ENCODE data around the gene INPP4A. TPM values are rescaled to one million over a fixed set of nuclear protein-coding genes. Genes with fewer than 3 reads are reported as not detected.
A peak's percentile ranks its signal among the peaks of the same experiment; 100 is the strongest.

The INPP4A gene
- total and polyA plus RNA-seq, 2 of the 13 experiments (the other 11 are each of a cell fraction or from before 2014, with no cell fraction given): 10.1 to 10.9 TPM

DNA sequence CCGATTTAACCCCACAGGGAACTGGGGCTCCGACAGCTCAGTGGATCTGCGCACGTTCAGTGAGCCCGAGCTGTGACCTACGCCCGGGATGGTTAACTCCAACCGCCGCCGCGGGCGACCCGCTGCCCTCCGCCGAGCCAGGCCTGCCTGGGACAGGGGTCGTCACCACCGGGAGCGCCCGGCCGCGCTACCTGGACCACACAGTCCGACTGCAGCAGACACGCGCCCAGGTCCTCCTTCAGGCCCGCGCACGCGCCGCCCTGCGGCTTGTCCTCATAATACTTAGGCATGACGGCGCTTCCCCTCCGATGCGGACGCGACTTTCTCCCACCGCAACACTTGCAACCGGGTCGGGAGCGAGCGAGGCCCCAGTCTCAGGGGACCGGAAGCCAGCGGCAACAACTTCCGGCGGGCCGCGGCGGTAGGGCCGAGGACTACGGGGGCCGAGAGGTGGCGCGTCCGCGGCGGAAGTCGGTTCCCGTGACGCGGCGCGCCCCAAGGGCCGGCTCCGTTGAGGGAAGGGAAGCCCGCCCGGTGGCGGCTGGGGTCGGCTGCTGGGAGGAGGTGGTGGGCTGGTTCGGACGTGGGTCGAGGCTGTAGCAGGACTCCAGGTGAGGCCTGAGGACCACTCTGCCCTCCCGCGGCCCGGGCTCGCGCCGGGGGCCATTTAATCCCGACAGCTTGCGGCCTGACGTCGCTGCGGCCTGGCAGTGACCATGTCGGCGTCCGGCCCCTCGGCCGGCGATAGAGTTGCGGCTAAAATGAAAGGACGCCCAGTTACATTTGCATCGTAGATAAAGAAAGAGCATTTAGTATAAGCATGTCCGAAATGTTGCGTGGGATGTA, 163.7 kb downstream of the INPP4A start, which contains the start of the genes COA5 and UNC50 (continued):
- peak; percentile 42; the same call in 1 of the 2 replicates for TF ChIP-seq RERE (CRISPR knock-in tag; IDR thresholded peaks at IDR 0.05; ENCODE audit: low read depth)
- TF ChIP-seq, protein P1, sequence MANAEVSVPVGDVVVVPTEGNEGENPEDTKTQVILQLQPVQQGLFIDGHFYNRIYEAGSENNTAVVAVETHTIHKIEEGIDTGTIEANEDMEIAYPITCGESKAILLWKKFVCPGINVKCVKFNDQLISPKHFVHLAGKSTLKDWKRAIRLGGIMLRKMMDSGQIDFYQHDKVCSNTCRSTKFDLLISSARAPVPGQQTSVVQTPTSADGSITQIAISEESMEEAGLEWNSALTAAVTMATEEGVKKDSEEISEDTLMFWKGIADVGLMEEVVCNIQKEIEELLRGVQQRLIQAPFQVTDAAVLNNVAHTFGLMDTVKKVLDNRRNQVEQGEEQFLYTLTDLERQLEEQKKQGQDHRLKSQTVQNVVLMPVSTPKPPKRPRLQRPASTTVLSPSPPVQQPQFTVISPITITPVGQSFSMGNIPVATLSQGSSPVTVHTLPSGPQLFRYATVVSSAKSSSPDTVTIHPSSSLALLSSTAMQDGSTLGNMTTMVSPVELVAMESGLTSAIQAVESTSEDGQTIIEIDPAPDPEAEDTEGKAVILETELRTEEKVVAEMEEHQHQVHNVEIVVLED (CRISPR knock-in tag; IDR thresholded peaks at IDR 0.05; ENCODE audit: borderline replicate concordance): peak; percentile 97
- TF ChIP-seq ATAD3A (CRISPR knock-in tag; IDR thresholded peaks at IDR 0.05): peak; percentile 88; the same call in 1 of the 2 replicates
- no peak for TF ChIP-seq ZNF207 (IDR thresholded peaks at IDR 0.05; ENCODE audit: borderline replicate concordance)
- TF ChIP-seq ZNF335 (CRISPR knock-in tag; IDR thresholded peaks at IDR 0.05): peak; percentile 79; the same call in 1 of the 2 replicates
- no peak for TF ChIP-seq SRF (IDR thresholded peaks at IDR 0.05; ENCODE audit: low read depth, low read length)
- no peak for TF ChIP-seq IKZF1 (IDR thresholded peaks at IDR 0.05)
- no peak for TF ChIP-seq ZNF292 (CRISPR knock-in tag; IDR thresholded peaks at IDR 0.05; ENCODE audit: borderline replicate concordance, low read depth)
- 0 out of 2 replicates have a peak, but pooled peaks have one; percentile 6 for TF ChIP-seq RFX3 (CRISPR knock-in tag; IDR thresholded peaks at IDR 0.05)
- TF ChIP-seq ZNF790 (CRISPR knock-in tag; IDR thresholded peaks at IDR 0.05; ENCODE audit: borderline replicate concordance): peak; percentile 82
- 0 out of 2 replicates have a peak, but pooled peaks have one; percentile 47 for TF ChIP-seq KLF13 (CRISPR knock-in tag; IDR thresholded peaks at IDR 0.05)
- peak; percentile 95; the same call in 1 of the 2 replicates for TF ChIP-seq ZNF224 (CRISPR knock-in tag; IDR thresholded peaks at IDR 0.05)
- TF ChIP-seq, protein P2, sequence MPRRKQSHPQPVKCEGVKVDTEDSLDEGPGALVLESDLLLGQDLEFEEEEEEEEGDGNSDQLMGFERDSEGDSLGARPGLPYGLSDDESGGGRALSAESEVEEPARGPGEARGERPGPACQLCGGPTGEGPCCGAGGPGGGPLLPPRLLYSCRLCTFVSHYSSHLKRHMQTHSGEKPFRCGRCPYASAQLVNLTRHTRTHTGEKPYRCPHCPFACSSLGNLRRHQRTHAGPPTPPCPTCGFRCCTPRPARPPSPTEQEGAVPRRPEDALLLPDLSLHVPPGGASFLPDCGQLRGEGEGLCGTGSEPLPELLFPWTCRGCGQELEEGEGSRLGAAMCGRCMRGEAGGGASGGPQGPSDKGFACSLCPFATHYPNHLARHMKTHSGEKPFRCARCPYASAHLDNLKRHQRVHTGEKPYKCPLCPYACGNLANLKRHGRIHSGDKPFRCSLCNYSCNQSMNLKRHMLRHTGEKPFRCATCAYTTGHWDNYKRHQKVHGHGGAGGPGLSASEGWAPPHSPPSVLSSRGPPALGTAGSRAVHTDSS (CRISPR knock-in tag; conservative IDR thresholded peaks at IDR 0.05): no peak
- peak; percentile 94 for TF ChIP-seq DMAP1 (CRISPR knock-in tag; IDR thresholded peaks at IDR 0.05)
- no peak for TF ChIP-seq NFE2 (CRISPR knock-in tag; IDR thresholded peaks at IDR 0.05)
- TF ChIP-seq YEATS2 (CRISPR knock-in tag; IDR thresholded peaks at IDR 0.05; ENCODE audit: borderline replicate concordance): peak; percentile 99
- no peak for TF ChIP-seq SAFB2 (CRISPR knock-in tag; IDR thresholded peaks at IDR 0.05; ENCODE audit: borderline replicate concordance, low read depth)
- TF ChIP-seq, protein P3, sequence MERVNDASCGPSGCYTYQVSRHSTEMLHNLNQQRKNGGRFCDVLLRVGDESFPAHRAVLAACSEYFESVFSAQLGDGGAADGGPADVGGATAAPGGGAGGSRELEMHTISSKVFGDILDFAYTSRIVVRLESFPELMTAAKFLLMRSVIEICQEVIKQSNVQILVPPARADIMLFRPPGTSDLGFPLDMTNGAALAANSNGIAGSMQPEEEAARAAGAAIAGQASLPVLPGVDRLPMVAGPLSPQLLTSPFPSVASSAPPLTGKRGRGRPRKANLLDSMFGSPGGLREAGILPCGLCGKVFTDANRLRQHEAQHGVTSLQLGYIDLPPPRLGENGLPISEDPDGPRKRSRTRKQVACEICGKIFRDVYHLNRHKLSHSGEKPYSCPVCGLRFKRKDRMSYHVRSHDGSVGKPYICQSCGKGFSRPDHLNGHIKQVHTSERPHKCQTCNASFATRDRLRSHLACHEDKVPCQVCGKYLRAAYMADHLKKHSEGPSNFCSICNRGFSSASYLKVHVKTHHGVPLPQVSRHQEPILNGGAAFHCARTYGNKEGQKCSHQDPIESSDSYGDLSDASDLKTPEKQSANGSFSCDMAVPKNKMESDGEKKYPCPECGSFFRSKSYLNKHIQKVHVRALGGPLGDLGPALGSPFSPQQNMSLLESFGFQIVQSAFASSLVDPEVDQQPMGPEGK (CRISPR knock-in tag; IDR thresholded peaks at IDR 0.05): peak; percentile 80
- TF ChIP-seq IRX3 (CRISPR knock-in tag; IDR thresholded peaks at IDR 0.05; ENCODE audit: borderline replicate concordance, low read depth): peak; percentile 93
